GM19239 (cell line): ENCODE data around the gene SALL1.

Experiments used
- DNase-seq: peaks from one replicate; pipeline ENCODE4 v3.0.0; 2011; ENCODE audit warnings: low spot score; ENCODE audit not compliant: insufficient read length
- FAIRE-seq: peaks from 2 replicates; lab custom pipeline; 2011; peaks lifted over from hg19 to GRCh38; lab: Jason Lieb, UNC

Gene SALL1

GRCh38 chr16:51150888-51151320 lies at the start of gene SALL1:
Gene SALL1 (minus strand): TSS chr16:51151270. CDS start chr16:51151241, 29 bp downstream.
- FAIRE-seq (no peak), DNase-seq (no peak)

GRCh38 chr16:51200793-51201192 lies 49.7 kb upstream of the SALL1 start:
- FAIRE-seq (no peak), DNase-seq (no peak)

GRCh38 chr16:51197953-51198748 lies 47.1 kb upstream of the SALL1 start:
- FAIRE-seq = no peak
- DNase-seq = no peak

DNA sequence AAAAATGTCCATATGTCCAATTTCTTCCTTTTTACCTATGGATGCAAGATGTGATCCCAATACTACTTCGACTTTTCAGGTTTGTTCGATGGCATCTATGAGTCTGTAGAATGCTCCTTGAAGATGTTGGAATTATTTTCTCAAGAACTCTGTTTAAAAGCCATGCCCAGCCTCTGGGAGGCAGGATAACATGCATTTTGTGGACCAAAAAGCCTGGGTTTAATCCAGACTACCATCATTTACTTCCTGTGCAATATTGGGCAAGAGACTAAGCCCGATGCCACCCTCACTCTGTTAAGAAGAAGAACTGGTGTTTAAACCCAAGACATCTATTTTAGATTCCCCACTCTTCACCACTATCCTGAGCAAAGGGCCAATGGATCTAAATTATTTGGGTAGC lies 42.8 kb upstream of the SALL1 start:
- DNase-seq (no peak), FAIRE-seq (no peak)

DNA sequence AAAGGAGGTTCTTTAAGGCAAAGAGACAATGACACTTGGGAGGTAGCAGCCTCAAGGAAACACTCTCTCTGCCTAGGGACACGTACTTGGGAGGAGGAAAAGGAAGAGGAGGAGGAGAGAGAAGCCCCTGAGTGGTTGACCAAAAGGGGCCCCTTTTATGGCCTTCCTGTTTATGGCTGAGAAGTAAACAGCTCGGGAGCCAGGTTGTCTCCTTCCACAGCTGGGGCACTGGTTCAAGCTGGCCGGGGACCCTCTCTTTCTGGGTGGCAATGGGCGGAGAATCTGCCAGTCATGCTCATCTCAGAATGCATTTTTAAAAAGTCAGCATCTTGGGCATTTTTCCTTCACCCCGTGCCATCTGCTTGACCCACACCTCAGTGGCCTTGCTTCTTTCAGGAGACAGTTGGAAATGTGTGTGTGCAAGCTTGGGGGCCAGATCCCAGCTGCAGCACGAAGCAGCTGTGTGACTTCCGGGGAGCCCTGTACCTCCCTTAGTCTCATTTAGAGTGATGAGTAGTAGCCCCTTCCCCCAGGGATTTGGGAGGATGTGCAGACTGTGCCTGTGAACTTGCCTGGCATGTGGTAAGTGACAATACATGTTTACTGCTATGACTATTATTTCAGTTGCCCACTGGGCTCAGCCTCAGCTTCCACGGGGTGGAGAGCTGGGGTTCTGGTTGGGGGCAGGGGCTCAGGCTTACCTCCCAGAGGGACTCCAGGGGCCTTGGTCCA lies 33.8 kb upstream of the SALL1 start:
- FAIRE-seq (no peak), DNase-seq (no peak)

DNA sequence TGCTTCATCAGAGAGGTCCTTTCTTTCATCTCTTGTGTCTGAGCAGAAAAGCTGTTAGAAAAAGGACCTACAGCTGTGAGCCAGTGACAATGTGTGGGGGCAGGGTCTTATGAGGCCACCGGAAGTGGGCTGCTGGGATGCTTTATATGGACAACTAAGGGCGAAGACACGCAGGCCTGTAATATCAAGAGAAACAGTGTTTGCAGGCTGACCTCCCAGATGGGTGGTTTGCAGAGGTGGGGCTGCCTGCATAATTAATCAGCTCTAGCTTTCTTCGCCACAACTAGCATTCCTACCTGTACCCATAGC lies 30.4 kb upstream of the SALL1 start:
- FAIRE-seq (no peak), DNase-seq (no peak)

- DNase-seq = no peak
- FAIRE-seq = no peak
Measured at GRCh38 chr16:51180719-51181502, 29.8 kb upstream of the SALL1 start.

- DNase-seq = no peak
- FAIRE-seq = no peak
Measured at GRCh38 chr16:51175081-51175480, 24.0 kb upstream of the SALL1 start.

GRCh38 chr16:51172368-51172767 lies 21.3 kb upstream of the SALL1 start:
- FAIRE-seq (no peak), DNase-seq (no peak)

DNA sequence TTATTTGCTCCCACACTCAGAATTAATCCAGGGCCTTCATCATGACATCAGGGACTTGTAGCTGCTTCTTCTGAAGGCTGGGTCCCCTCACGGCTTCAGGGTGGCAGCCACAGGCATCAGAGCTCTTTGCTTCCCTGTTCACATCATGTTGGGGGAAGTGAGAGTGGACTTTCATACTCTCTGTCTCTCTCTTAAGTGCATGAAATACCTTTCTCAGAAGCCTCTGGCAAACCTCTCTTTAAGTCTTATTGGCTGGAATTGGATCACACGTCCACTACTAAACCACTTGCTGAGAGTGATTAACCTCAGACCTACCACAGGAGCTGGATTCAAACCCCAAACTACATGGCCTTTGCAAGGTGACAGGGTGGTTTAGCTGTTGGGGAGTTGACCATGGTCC lies 17.7 kb upstream of the SALL1 start:
- FAIRE-seq (no peak), DNase-seq (no peak)

DNA sequence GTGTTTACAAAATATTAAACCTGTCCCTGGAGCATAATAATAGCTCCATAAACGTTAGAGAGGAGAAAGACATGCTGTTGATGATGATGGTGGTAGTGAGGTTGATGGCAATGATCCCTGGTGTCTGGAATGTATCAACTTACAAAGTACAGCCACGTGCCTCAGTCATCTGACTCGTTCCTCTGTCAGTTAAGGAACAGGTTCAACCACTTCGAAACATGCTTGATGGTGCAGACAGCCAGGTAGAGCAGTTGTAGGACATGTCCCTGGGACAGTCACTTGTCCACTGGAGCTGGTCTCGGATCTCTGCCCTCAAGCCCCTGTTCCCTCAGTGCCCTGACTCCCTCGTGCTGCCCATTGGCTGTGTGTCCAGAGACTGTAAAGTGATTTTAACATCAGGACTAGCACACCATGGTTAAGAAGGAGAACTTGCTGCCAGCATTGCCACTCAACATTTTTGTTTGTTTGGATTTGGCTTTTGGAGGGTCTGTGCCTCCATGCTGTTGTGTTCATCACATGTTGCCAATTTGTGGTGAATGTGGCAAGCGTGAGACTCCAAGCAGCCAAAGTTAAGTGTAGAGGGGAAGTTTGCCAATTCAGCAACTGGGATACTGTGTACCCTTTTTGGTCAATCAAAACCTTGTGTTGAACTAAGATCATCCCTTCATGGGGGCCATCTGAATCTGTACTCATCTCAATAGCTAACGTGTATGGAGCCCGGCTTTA lies 16.3 kb upstream of the SALL1 start:
- no peak for DNase-seq
- FAIRE-seq = no peak

GRCh38 chr16:51166541-51166940 lies 15.5 kb upstream of the SALL1 start:
- DNase-seq = no peak
- FAIRE-seq = no peak

DNA sequence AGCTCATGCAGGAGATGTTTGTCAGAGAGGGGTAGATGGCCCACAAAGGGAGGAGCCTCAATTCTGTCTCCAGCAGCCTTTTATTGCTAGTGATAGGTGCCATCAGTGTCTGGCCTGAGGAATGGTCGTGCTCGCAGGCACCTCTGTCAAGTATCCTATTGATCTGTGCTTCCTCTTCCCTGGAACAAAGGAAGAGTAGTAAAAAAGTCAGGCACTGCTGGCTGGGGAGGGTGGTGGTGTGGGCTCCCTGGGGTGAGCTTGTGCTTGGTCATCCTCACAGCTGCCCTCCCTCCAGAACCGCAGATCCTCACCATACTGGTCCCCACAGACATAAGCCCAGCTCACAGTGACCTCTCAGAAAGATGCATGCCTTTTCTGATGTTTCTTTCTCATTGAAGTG lies 15.0 kb upstream of the SALL1 start:
- FAIRE-seq (no peak), DNase-seq (no peak)

DNA sequence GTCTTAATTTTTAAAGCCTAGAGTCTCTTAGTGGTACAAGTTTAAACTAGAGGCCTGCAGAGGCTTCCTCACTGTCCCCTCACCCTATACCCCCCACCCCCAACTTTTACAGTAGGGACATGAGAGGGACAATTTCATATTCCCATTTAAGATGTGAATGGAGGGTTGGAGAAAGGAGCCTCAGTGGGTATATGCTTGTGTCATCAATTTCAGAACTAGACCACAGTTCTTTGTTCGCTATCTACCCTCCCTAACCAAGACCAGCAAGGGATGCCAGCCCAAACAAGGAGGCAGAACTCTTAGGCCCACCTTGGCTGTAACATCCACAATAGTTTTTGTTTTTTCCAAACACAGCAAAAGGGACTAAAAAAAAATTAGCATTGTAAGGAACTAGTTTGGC lies 14.0 kb upstream of the SALL1 start:
- no peak for FAIRE-seq
- no peak for DNase-seq

DNA sequence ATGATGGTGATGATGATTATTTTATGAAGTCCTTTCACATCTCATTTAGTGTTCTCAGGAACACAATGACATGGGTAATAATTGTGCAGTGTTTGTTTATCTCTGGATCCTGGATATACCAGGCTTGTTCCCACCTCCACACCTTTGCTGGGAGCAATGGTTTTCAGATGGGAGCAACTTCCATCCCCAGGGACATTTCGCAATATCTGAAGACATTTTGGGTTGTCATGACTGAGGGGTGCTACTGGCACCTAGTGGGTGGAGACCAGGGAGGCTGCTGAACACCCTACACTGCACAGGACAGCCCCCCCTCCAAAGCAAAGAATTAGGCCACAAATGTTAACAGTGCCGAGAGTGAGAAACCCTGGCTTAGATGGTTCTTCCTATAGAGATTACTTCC lies 13.5 kb upstream of the SALL1 start:
- no peak for FAIRE-seq
- no peak for DNase-seq

DNA sequence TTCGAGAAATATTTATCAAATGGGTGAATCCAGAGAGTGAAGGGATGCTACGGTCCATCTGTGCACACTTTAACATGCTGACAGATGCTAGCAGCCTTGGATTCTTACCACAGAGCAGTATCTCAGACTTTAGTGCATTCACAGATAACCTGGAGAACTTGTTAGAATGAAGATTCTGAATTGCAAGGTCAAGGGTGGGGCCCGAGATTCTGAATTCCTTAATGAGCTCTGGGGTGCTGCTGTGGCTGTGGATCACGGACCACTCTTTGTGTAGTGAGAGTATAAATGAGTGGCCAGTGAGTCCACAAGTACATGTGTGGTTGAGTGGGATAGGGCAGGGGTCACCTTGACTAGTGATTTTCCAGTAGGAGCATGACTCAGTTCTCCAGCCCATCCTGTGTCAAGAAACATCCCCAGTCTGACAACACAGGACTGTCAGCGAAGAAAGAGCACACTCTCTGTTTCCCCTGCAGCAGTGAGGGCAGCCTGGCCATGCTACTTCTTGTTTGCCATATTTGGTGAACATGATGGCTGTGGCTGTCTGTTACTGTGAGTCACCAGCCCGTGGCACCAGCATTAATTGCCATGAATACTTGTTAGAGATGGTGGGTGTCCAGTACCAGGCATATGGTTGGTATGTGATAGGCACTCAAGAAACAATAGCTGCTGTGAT lies 13.0 kb upstream of the SALL1 start:
- DNase-seq (no peak), FAIRE-seq (no peak)

DNA sequence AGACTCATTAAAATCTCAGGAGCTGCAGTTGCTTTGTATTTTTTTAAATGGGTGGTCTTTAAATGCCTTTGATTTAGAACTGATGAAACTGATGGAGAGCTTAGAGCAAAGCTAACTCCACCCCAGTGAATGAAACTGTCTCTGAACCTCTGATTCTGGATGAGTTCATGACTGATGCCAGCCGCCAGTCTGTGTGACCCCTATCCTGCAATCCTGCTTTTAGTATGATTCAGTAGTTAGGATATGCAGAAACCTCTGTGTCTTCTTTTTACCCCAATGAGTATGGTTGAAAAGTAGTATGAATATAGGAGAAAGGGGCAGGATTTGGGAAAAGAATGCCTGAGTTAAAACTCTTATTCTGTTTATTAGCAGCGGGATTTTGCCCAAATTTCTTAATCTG lies 12.3 kb upstream of the SALL1 start:
- DNase-seq = no peak
- FAIRE-seq = no peak

- FAIRE-seq = no peak
- DNase-seq = no peak
Measured at GRCh38 chr16:51161440-51162195, 10.5 kb upstream of the SALL1 start.

DNA sequence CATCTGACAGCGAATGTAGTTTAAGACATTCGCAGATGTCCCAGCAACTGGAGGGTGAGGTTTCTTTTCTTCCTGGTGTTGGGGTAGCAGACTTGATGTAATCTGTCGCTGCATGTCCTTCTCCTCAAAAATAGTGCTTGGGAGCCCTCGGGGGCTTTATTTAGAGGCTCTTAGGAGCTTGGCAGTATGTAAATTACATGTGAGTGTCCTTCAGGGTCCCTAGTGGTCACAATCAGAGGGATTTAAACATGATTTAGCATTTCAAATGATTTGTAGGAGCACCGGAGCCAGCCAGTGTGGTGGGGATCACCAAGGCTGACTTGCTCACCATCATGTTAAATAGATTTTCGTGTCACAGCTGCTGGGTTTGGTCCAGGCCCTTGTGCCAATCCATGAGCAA lies 8.8 kb upstream of the SALL1 start:
- DNase-seq = no peak
- FAIRE-seq = no peak
